ENCODE data around the gene CAB39.

DNA sequence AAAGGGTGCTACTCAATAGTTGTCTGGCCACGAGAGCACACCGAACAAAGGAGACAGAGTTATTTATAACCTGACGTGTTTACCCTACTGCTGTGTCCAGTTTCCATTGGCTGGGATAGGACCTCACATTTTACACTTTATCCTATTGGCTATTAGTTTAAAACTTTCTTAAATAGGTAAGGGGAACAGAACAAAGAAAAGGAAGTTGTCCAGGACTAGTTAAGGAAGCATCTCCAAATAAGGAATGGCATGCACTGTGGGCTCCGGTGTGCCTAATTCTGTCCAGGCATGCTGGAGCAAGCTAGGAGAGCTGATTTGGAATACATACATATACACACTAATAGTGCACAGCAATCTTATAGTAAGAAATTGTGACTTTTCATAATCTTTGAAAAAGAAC, 72.2 kb downstream of the CAB39 start:
- TF ChIP-seq POLR2A (IDR thresholded peaks at IDR 0.05; ENCODE audit: low read depth, low read length) (no peak), CTCF (IDR thresholded peaks at IDR 0.05; ENCODE audit: extremely low read depth in 1 of 2, insufficient read depth in 1 of 2, low read depth in 1 of 2, low read length in 2 of 2) (no peak), EZH2 (IDR thresholded peaks at IDR 0.05; ENCODE audit: borderline replicate concordance, low read depth, low read length, severe bottlenecking) (no peak), JUN (IDR thresholded peaks at IDR 0.05; ENCODE audit: borderline replicate concordance, insufficient read depth, insufficient read length, low read depth) (no peak), FOS (IDR thresholded peaks at IDR 0.05; ENCODE audit: borderline replicate concordance, insufficient read depth, low read length) (no peak)

Measured in endothelial cell of umbilical vein (primary cell).